Ecto neural progenitor cell (in vitro differentiated cells): Measurements from ENCODE around the gene ZFAND3.

ENCODE experiments used
- DNase-seq: peaks from one replicate; pipeline ENCODE4 v3.0.0-alpha.2; 2018; ENCODE audit warnings: low spot score

ZFAND3 gene

DNA sequence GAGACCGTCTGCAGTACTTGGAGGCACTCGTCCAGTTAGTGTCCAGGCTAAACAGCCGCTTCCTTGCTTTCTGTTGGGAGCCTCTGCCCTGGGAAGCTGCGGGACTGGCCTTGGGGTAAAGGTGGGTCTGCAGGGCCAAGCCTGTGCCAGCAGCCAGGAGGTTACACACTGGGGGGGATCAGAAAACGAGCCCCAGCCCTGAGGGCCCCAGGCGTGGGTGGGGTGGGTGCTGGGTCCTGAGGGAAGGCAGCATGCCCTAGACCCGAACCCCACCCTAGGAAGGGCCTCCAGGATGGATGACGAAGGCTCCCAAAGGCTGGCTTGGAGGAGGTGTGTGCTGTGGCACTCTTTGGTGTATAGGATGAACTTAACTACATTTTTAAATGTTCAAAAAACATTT is 335.2 kb downstream of the ZFAND3 start:
- DNase-seq = no peak

DNA sequence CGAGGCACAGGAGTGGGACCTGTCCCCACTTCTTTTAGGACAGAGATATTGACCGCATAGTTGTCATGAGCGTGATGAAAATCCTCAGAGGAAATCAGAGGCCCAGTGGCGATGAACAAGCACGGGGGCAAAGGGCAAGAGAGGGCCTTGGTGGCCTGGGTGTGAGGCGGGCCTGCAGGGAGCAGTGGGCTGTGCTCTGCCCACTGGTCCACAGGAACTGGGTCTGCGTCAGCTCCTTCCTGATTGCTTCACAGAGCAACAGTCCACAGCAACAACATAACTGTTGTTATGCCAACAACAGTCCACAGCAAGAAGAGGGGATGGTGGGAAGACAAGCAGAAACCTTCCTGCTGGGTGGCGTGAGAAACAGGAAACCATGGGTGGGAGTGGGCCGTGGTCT is 335.6 kb downstream of the ZFAND3 start:
- DNase-seq = no peak

DNA sequence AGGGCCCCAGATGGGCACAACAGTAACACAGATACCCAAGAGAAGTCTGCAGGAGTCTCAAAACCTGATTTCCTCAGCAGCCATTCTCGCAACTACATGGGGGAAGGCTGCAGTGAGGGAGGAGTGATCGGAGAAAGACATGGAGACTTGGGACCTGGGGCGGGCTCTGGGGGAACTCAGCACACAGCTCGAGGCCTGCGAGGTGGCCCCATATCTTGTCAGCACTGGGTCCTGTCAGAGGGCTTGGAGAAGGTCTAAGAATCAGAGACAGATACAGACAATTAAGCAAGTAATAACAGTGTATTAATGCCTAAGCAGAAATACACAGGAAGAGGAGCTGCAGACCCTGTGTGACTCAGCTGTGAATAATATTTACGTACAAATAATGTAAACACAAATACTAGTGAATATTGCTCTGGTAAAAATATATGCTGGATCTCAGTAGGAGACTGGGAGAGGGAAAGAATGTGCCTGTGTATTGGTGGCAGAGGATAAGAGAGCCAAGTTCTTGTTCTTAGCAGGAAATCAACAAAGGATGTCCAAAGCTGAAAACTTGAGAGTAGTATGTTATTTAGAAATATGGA is 336.2 kb downstream of the ZFAND3 start:
- DNase-seq = no peak

DNA sequence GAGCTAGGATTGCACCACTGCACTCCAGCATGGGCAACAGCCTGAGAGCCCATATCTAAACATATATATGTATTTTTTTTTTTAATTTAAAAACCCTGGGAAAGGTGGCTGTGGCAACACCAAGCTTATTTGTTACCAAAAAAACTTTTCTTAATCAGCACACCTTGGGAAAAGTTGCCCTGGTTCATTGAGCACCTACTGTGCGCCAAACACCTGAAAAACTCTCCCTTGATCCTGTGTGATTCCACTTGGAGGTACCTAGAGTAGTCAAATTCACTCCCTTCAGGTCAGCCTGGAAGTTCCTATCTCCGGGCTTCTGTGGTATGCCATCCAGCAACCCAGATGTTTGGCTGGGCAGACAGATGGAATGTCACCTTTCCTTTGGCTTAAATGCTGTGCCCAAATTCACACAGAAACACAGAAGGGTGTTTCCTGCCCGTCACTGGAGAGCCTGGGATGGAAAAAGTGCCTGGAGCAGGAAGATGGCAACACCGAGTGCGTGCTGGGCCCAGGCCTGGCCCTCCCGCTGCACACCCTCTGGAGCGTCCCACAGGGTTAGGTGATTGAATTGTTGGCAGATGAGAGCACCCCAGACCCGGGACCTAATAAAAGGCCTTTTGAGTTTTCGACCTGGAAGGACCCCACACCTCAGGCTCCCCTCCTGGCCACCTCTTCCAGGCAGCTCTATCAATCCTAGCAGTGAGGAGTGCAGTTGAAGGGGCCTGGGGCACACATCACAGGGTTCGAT is 337.5 kb downstream of the ZFAND3 start:
- DNase-seq = no peak

DNA sequence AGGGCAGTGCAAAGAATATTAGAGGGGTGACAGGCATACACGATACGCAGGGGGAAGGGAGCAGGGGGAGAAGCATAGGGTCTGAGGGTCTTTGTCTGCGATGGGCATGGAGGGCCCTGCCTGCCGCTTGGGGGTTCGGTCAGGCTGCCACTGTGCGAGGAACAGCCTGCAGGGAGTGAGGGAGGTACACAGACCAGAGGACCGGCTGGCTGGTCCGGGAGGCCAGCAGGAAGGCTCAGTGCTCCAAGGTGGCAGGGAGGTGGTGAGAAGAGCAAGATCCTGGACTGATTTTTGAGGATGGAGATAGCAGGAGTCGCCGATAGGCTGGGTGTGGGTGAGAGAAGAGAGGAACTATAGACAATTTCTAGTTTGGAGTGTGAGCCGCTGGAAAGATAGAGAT is 338.4 kb downstream of the ZFAND3 start:
- DNase-seq = no peak

DNA sequence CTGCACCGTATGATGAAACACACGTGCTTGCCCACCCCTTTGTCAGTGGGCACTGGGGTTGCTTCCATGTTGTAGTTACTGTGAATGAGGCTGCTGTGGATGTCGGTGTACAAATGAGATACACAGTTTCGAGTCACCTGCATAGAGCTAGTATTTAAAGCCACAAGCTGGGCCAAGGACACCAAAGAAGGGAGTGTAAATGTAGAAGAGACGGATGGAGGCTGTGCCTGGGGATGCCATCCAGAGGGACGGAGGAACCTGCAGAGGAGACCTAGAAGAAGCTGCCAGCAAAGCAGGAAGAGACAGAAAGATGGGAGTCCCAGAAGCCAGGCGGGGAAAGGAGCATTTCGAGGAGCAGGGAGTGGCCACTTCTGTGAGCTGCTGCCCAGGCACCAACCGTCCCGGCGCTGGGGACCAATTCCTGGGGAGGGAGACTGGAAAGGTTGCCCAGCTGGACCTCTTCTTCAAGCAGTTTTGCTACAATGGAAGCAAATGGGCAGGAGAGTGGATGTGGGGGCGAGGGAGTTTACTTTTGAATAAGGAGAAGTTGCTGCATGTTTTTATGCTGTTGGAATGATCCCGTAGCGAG is 339.3 kb downstream of the ZFAND3 start:
- DNase-seq = no peak

DNA sequence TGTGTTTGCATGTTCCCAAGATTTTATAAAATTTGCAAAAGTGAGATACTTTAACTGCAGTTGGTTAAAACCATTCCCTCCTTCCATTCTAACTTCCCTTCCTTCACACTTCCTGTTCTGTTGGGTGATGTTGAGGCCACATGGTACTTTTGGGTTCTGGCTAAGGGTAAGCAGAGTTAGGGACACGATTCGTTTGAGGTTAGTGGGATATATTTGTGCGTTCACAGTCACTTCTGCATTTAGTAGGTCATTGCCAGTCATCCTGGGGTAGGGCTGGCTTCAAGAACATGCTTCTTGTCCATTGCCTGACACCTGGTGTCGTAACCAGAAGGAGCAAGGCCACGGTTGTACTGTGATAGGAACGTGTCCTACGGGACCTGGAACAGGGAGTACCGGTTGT is 340.1 kb downstream of the ZFAND3 start:
- DNase-seq = no peak

DNA sequence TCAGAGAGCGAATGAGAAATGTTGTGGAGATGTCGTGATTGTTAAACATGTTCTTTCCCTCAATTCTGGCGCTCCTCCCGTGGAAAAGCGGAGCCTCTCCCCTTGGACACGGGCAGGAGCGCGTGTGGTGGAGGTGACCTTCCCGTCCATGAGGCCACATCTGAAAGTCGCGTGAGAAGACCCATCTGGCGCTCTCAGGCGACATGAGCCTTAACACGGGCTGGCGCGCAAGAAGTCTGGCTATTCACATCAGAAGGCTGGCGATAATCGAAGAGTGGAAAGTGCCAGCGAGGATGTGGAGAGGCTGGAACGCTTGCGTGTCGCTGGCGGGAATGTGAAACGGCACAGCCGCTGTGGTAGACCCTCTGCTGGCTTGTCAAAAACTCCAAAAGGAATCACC is 341.3 kb downstream of the ZFAND3 start:
- no peak for DNase-seq

DNA sequence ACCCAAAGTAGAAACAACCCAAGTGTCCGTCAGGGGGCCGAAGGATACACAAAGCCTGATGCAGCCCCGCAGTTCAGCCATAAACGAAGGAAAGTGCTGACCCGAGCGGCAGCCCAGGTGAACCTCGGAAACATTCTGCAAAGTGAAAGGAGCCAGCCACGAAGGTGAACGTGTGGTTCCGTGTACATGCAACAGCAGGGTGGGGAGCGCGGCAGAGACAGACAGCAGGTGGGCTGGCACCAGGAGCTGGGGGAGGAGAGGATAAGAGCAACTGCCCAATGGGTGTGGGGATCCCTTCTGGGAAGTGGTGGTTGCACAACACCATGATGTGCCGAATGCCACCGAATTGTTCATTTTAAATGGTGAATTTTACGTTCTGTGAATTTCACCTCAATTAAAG is 341.8 kb downstream of the ZFAND3 start:
- DNase-seq = no peak

DNA sequence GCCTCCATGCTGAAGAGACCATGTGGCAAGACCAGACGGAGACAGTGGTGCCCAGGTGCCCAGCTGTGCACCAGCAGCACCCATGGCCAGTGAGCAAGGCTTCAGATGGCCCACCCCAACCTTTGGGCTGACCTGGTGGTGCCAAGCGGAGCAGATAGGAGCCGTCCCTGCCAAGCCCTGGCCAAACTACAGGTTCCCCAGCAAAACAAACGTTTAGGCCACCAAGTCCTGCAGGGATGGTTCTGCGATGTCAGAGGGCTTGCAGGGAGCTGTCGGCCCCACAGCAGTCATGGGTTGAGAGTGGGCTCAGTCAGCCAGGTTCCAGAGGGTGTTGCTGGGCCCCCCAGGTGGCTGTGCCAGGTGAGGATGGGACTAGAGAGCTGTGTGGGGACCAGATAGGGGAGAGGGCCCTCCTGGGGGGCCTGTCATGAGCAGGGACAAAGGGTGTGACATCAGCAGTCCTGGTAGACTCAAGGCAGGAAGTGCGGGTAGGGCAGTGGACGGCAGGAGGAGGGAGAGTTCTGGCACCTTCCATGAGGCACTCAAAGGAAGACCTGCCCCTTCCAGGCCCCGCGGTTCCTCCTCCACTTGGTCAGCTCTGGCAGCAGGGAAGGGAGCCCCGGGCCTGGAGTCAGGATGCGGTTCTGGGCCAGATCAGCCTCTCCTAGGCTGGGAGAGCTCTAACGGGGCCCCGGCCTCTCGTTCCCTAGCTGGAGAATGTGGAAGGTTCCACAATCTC is 342.4 kb downstream of the ZFAND3 start:
- DNase-seq = no peak

DNA sequence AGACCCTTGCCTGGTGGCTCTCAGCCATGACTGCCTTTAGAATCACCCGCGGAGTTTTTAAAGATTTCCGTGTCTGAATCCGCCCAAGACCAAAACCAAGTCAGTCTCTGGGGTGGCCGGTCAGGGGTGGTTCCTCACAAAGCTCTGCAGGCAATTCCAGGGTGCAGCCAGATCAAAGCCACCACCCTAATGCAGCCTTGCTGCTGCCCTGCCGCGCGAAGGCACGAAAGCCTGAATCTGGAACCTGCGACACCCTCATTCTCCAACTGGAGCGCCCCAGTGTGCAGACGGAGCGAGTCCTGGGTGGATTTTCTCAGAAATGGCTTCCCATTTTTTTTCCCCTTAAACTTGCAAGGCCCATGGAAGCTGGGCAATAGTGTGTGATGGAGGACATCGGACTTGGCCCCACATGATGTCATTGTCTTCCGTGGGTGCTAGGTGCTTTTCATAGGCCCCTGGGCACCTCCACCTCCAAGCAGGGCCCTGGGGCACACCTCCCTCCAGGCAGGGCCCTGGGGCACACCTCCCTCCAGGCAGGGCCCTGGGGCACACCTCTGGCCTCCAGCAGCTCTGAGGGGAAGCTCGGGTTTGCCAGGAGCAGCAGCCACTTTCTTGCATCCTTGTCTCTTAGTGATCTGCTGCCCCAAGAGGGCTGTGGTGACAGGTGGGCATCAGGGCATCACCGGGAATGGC is 343.1 kb downstream of the ZFAND3 start:
- DNase-seq = no peak

DNA sequence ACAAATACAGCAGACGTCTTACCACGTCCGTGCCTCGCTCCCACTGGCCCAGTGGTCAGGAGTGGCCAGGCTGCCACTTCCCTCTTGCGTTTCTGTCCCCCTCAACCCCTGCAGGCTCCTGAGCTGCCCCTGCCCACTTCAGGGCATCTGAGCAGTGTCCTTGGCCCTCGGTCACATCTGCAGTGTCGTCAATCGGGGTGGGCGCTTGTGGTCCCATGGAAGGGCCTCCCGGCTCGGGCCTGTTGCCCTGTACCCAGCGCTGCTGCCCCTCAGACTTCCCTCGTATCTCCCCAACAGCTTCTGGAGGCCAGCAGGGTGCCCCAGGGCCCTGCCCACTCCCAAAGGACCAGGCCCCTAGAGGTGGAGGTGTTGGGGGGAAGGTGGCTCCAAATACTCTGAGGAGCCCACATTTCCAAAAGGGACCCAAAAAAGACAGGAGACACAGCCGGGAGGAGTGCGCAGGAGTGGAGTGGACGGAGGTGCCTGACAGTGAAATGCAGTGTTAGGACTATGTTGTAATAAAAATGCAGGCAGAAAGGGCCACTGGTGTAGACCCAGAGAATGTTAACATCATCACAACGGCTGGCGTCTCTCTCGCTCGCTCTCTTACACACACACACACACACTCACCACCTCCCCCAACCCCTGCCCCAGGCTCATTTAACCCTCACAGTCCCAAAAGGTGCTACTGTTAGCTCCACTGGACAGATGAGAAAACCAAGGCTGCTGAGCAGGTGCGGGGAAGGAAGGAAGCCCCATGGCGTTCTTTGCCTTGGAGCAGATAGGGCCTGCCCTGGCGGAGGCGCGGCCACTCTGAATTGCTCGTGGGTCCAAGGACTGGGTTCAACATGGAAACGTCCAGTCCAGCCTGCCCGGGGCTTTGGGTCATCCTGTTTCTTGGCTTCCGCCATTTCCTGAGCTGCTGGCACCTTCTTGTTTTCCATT is 343.9 kb downstream of the ZFAND3 start:
- DNase-seq = no peak

DNA sequence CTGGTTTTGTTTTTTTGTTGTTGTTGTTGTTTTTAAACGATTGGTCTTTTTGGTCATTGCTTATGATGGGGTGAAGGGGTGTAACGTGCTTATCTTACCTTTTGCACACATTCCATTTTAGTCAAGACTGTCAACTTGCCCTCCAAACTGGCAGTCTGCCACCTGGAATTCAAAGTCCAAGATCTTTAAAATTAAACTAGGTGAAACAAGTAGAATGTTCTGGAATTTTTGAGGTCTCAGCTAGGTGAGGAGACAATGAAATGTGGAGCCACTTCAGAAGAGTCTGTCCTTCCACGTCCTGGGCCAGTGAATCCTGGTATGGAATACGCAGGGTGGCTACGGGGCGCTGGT is 344.6 kb downstream of the ZFAND3 start:
- no peak for DNase-seq

DNA sequence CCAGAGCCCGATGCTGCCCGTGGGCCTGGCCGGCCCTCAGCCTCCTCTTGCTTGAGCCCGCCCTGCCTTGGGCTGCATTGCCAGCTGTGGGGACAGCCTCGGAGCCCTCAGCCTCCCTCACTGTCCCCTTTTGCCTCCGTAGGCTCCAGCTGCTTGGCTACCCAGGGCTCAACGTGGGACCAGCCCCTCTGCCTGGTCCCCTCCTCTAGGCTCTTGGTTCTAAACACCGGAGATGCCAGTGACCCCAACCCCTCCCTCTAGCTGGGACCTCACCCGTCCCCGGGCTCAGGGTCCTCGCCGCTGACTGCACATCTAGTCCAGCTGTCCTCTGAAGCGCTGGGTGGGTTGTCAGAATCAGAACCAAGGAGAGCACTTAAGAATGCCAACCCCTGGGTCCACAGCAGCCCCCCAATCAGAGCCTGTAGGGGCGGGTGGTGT is 345.2 kb downstream of the ZFAND3 start:
- DNase-seq = no peak

DNA sequence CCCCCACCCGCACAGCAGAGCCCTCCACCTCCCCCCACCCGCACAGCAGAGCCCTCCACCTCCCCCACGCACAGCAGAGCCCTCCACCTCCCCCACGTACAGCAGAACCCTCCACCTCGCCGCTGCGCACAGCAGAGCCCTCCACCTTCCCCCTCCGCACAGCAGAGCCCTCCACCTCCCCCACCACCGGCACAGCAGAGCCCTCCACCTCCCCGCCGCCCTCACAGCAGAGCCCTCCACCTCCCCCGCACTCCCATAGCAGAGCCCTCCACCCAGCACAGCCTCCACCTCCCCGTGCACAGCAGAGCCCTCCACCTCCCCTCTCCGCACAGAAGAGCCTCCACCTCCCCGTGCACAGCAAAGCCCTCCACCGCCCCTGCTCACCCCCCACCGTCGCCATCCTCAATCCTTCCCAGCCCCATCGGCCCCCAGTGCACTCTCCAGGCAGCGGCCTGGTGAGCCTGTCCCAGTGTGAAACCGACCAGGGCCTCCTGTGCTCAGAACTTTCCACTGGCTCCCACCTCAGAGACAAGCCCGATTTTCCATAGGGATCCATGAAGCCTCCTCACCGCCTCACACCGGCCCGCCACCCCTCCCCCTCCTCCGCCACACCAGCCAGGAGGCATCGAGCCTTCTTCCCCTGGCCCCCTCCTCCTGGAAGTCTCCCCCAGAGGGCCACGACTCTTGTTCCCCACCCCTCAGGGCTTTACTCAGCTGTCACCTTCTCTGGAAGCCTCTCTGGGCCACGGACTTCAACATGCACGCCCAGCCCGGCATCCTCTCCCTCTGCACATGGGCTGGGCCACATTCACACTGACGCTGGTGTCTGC is 347.1 kb downstream of the ZFAND3 start:
- DNase-seq = no peak

DNA sequence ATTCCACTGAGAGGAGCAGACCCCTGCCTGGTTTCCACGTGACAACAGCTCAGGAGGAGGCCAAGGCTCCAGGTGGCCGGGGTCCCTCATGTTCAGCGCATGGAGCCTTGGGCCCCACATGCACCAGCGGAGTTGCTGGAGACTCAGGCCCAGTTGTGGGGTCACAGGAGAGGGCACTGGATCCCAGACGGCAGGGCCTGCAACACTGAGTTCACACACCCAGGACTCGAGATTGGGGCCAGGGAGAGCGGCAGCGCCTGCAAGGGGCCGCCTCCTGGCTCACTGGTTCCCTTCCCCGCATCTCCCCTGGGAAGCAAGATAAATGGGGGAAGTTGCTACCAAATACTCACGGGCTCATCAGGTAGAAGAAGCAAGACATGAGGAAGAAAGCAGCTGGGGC is 348.1 kb downstream of the ZFAND3 start:
- no peak for DNase-seq

DNA sequence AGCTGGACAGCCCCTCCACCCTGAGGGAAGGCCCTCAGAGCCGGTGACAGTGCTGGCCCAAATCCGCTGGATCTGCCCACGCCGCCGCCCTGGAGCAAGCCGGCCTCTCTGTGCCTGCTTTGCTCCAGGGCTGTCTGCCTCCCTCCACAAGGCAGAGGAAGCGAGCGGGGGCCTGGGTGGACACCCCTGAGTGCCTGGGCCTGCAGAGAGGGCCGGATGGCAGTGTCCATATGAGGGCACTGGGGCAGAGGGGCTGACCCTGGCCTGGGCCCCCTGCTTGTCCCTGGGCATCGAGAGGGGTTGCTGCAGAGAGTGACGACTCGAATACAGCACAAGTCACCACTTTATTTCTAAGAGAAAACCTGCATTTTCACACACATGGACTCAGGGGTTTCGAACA is 348.6 kb downstream of the ZFAND3 start:
- DNase-seq = no peak

DNA sequence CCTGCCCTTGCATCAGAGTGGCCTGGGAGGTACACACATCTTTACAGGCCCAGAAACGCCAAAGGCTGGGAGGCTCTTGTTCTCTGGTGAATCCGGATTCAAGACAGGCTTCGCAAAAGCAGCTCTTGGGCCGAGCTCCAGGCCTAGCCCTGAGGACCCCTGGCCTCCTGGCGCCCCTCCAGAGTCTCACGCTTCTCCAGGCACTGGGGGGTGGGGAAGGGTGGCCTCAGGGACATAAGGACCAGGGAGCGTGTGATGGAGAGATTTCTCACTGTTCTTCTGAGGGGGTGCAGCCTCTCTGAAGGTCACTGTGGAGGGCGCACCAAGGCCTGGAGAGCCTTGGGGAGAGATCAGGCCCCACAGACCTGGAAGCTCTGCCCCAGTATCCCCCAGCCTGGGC is 349.2 kb downstream of the ZFAND3 start:
- DNase-seq = no peak

DNA sequence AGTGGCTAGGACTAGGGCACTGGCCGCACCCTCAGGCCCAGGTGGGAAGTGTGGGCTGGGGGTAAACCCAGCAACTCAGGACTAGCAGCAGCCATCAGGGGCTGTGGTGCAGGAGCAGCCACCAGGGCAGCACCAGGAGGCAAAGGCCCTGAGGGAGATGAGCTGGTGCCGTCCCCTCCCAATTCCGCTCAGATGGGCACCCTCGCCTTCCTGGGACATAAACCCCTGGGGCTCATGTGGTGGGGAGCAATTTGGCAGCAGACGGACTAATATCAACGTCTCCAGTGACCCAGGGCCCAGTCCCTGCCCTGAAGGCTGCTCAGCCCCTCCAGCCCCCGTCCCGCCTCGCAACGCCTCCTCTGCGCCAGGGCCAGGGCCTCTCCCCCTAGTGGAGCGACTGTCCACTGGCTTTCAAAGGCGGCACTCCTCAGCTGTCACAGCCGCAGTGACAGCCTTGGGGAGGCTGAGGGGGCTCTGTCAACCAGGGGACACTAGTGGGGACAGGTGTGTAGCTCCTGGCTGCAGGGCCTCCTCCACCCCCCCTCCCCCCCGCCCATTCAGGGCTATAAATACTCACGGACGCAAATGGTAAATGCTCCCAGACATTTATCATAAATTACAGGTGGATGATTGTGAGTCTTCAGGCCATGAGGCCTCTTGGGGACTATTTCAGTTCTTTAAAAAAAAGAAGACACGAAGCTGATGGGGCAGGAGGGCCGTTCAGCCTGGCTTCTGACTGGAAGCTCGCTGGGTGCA is 349.9 kb downstream of the ZFAND3 start:
- DNase-seq = no peak
